ENCODE measurements around the gene JAG2.

The JAG2 gene

DNA sequence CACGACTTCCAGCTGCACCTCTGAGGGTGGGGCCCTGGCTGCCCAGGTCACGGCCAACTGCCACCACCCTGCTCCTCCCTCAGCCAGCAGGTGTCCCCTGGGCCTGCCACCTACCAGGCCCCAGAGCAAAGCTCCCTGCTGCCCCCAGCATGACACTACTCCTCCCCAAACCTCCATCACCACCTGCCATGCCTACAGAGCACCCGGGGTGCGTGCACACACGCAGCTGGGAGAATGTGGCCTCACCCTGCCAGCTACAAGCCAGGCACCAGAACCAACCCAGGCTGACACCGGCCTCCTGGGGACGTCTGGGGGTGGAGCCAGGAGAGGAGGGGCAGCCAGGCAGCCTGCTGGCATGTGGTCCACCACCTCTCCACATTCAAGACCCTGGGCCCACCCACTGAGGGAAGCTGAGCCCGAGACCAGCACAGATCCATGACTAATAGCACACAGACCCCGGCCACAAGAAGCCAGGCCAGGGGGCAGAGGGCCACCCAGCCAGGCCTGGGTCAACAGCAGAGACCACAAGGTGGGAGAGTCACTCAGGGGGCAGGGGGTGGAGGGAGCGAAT lies 3.4 kb downstream of the JAG2 start:
- no peak for DNase-seq (ENCODE audit: low read depth)

DNA sequence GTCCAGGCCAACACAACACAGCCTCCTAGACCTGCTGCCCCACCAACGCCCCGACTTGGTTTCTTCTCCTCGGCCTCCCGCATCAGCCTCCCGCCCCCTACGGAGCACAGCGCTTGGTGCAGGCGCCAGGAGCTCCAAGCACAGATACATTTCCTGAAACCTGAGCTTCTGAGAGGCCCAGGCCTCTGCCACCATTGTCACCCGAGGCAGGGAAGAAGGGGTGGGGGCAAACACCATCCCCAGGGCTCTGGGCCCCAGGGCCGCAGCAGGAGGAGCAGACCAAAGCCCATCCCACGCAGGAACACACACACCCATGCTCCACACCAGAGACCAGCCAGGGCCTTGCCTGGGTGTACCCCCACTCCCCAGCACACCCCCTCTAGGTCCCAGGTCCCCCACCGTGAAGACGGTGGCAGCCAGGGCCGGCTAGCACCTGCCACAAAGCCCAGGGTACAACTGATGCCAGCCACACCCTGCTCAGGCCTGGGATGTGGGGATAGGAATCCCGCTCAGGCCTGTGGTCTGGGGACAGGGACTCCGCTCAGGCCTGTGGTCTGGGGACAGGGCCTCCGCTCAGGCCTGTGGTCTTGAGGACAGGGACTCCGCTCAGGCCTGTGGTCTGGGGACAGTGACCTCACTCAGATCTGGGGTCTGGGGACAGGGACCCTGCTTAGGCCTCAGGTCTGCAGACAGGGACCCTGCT lies 5.4 kb downstream of the JAG2 start:
- no peak for DNase-seq (ENCODE audit: low read depth)

DNA sequence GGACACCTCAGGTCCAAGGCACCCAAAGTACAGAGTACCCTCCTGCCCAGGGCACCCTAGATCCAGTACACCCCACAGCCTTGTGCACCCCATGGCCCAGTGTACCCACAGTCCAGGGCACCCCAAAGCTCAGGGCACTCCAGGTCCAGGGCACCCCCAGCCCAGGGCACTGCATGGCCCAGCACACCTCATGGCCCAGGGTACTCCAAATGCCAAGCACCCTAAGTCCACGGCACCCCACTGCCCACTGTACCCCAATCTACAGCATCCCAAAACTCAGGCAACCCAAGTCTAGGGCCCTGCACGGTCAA lies 6.0 kb downstream of the JAG2 start:
- DNase-seq (ENCODE audit: low read depth): no peak

DNA sequence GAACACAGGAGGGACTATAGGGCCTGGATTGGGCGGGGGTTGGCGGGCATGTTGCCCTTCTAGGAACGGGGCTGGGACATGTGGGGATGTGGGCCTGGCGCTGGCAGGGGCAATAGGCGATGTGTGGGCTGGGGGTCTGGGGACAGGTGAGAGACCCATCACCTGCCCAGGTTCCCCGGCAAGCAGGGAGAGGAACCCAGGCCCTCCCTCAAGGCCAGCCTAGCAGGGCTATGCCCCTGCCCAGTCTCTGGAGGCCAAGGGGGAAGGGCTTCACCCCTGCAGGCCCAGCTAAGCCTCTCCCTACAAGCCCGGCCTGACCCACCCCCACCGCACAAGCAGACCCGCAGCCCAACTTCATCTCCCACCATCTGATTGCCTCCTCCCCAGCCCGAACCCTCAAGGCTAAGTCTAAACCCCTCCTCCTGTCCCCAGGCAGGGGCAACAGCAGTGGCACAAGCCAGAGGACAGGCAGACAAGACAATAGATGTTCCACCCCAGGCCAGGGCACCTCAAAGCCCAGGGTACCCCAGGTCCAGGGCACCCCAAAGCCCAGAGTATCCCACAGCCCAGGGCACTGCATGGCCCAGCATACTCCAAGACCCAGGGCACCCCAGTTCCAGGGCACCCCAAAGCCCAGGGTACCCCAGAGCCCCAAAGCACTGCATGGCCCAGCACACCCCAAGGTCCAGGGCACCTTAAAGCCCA lies 6.5 kb downstream of the JAG2 start:
- no peak for DNase-seq (ENCODE audit: low read depth)

DNA sequence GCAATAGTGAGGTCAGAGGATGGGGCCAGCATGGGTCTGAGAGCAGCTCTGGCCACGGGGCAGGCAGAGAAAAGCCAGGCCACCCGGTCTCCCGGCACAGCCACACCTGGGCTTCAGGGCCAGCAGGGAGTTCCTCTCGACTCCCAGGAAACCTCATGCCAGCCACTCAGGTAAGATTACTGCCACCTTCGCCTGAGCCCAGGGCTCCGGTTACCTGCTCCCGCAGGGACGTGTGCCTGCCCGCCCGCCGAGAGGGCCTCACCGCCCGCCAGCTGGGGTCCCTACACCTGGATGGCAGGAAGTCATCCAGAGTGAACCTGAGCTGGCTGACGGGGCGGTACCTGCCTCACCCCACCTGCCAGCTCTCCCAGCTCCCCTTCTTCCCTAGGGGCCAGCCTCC lies 7.3 kb downstream of the JAG2 start:
- no peak for DNase-seq (ENCODE audit: low read depth)

DNA sequence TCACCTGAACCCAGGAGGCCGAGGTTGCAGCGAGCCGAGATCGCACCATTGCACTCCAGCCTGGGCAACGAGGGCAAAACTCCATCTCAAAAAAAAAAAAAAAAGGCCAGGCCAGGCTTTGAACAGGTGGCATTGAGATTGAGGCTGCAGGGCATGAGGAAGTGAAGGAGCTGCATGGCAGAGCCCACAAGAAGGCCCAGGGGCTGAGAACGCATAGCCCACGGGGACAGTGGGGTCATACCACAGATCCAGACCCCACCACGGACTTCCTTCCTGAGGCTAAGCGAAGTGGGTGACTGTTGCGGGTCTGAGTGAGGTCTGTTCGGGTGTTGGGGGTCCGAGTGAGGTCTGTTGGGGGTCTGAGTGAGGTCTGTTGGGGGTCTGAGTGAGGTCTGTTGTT lies 7.8 kb downstream of the JAG2 start:
- no peak for DNase-seq (ENCODE audit: low read depth)

DNA sequence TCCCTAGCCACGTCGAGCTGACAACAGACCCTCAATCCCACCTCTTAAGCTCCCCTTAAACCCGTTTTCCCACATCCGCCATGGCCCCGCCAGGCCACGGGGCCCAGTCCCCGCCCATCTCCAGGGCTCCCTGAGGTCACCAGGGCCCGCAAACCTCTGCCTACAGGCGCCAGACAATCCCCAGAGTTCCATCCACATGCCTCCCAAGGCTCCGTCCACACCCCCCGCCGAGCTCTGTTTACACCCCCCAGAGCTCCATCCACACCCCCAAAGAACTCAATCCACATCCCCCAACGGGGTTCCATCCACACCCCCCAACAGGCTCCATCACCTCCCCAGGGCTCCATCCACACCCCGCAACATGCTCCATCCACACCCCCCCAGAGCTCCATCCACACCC lies 9.2 kb downstream of the JAG2 start:
- DNase-seq (ENCODE audit: low read depth): no peak

DNA sequence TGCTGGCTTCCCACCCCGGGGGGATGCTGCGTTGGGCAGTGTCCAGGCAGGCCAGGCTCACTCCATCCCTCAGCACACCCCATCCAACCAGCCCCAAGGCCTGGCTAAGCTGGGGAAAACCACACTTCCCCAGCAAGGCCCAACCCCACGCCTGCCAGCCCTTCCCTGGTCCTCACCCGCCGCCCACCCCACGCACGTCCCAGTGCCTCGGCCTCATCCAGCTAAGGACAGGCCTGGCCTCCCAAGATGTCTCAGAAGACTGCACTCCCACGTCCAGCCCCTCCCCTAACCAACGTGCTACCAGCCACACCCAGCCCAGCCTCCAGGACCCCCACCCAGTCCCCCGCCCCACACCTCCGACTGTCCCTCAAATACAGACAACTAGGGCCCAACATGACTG lies 9.8 kb downstream of the JAG2 start:
- no peak for DNase-seq (ENCODE audit: low read depth)

GRCh38 chr14:105157872-105158271 lies 10.7 kb downstream of the JAG2 start:
- no peak for DNase-seq (ENCODE audit: low read depth)

DNA sequence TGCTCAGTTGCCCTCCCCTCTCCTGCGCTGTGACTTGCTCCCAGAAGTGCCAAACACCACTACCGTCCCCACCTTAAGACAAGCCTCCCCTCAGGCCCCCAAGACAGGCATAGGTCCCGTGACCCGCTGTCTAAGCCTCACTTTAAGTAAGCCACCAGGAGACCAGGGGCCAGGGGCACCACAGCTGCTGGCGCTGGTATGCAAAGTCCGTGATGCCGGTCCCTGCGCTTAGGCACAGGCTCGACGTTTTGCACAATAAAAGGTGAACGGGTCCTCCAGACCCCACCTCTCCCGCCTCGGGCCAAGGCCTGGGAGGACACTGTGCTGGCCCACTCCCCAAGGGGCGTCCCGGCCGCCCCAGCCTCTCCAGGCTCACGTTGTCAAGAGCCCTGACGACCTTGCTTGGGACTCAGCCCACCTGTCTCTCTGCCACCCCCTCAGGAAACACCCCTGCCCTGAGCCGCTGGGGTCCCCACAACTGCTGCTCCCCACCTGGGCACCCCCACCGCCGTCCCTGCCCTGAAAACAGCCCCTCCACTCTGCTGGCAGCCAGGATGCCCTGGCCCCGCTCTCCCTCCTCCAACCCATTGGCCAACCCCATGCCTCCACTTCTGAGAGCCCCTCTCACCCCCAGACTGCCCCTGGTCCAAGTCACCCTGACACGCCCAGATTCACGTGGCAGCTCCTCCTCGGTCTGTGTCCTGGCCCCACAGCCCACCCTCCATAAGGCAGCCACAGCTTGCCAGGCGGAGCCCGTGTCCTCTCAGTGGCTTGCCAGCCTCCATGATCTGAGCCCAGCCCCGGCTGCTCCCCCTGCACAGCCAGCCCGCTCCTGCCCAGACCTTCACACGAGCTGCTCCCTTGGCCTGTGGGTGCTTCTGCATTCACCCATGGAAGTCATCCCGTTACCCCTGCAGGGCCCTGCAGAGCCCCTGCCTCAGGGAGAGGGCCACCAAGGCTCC lies 11.9 kb downstream of the JAG2 start:
- no peak for DNase-seq (ENCODE audit: low read depth)

- no peak for DNase-seq (ENCODE audit: low read depth)
Observed at GRCh38 chr14:105155681-105156413, 12.7 kb downstream of the JAG2 start.

- no peak for DNase-seq (ENCODE audit: low read depth)
Observed at GRCh38 chr14:105155071-105155651, 13.4 kb downstream of the JAG2 start.

DNA sequence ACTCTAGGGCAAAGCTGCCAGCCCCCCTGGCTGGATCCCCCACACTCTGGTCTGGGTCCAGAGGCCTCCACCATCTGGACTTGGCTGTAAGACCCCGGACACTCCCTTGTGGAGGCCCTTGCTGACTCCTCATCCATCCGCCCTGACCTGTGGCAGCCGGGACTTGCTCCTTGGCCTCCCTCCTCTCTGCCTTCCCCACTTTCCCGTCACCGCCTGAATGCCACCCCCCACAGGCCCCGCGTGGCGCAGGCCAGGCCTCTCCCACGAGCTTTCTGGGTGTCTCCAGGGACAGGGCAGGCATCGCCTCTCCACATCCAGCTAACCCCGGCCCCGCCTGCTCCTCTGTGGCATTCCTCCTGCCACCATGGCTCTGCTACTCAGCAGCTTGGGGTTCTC lies 14.1 kb downstream of the JAG2 start:
- DNase-seq (ENCODE audit: low read depth): no peak

DNA sequence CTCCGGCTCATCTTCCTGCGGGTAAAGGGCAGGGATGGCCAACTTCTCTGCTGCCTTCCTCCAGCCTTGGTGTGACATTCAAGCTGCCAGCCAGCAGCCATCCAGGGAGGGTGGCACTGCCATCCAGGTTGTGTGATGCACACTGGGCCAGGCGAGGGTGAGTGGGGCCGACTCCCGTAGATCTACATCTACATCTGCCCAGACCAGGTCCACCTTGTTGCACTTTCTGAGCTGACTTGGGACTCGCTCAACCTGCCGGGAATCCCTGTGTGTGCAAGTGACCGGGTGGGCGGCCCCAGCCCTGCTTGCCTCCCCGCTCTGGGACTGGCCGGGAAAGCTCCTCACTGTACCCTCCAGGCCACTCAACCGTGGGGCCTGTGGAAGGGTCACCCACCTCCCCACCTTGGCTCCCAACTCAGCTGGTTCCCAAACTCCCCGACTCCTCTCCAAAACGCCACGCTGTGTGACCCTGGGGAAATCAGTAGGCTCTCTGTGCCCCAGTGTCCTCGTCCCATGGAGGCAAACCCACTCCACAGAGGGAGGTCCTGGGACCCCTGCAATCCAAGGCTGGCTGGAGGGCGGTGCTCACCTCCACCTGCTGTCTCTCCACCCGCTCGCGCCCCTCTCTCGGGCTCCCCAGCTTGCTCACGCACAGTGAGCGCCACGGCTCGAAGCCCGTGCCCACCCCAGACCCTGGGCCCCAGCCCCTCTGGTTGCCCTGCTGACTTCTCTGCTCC lies 14.7 kb downstream of the JAG2 start:
- DNase-seq (ENCODE audit: low read depth): no peak

DNA sequence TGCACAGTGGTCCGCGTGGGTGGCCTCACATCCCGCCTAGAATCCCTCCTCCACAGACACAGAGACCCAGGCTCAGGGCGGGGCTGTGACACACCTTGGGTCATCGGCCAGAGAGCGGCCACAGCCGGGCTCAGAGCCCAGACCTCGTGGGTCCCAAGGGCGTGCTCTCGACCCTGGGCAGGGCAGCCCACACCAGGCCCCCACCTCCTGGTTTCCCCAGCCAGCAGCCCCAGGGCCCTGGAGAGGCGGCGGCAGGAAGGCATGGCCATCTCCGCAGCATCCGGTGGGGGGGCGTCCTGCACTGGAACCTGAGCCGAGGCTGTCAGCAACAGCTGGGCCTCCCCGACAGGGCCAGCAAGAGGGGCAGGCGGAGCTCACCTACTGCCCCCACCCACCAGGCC lies 15.2 kb downstream of the JAG2 start:
- no peak for DNase-seq (ENCODE audit: low read depth)

- no peak for DNase-seq (ENCODE audit: low read depth)
Observed at GRCh38 chr14:105152794-105153241, 15.8 kb downstream of the JAG2 start.

- DNase-seq (ENCODE audit: low read depth): no peak
Observed at GRCh38 chr14:105151838-105152793, 16.5 kb downstream of the JAG2 start.

GRCh38 chr14:105151084-105151837 lies 17.3 kb downstream of the JAG2 start:
- DNase-seq (ENCODE audit: low read depth): no peak
